ENCODE measurements around the gene POLH. TPM values are rescaled to one million over a fixed set of nuclear protein-coding genes. Genes with fewer than 3 reads are reported as not detected.

Gene POLH
- total and polyA plus RNA-seq, 2 donors (not counting 3 experiments of a cell fraction or from before 2014, with no cell fraction given), result 9.3 to 36.6 TPM

DNA sequence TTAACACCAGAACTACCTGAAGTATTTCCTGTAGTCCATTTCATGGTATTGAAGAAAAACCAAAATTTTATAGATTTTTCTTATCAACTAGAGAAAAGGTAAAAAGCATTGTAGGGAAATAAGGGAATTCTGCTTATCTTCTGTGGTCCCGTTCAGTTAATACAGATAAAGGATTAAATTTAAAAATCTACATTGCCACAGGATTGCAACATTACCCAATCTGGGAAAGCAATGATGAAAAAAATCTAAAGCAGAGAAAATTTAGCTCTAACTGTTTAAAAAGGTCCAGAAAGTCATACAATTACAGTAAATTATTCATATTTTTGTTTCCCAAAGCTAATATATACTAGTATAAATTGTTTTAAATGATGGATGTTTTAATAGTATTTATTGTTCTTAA is 18.0 kb downstream of the POLH start:
- ChIA-PET CTCF (no interaction called here), POLR2A (no interaction called here)
- Histone ChIP-seq H3K9me3 (replicated peaks; ENCODE audit: control insufficient read depth, insufficient read depth, low read length) (no peaks in the 10 kb centered on the region), H3K4me3 (replicated peaks in 1 of 3; ENCODE audit: insufficient read depth in 1 of 3, low read depth in 1 of 3, low read length in 3 of 3) (no peak overlapping the region), H3K9me1 (replicated peaks; ENCODE audit: control insufficient read depth, extremely low read depth, insufficient read depth, low read length) (peaks cover 2% of the 10 kb centered on the region), H3K27ac (ENCODE audit: insufficient read depth, low read depth, low read length) (no peak overlapping the region), H3K4me2 (ENCODE audit: insufficient read depth, low read length) (no peak overlapping the region), H3K27me3 (ENCODE audit: control insufficient read depth in 2 of 2, insufficient read depth in 2 of 2, low read length in 2 of 2) (no peaks in the 10 kb centered on the region), H4K20me1 (replicated peaks; ENCODE audit: control insufficient read depth, extremely low read depth, insufficient read depth, low read length) (no peaks in the 10 kb centered on the region), H3K36me3 (ENCODE audit: control insufficient read depth in 2 of 2, extremely low read depth in 1 of 2, insufficient read depth in 2 of 2, low read length in 2 of 2) (peaks cover 0 to 16% of the 10 kb centered on the region in 2 experiments), H2AFZ (ENCODE audit: low read depth, low read length) (no peak overlapping the region), H3K79me2 (ENCODE audit: control insufficient read depth, insufficient read depth, low read length) (peaks cover 8% of the 10 kb centered on the region), H3K4me1 (ENCODE audit: control insufficient read depth, extremely low read depth, insufficient read depth, low read length) (no peaks in the 10 kb centered on the region), H3K9ac (replicated peaks; ENCODE audit: extremely low read depth, insufficient read depth, low read length) (no peak overlapping the region)
- FAIRE-seq, result no peak
- DNase-seq (ENCODE audit: low read depth, low spot score), result no peak
- dilution Hi-C loops (cut with MboI; ENCODE audit: extremely low pct_ligation_motif_present, low sequenced_read_pairs), result no loop called here
- no TSS peak for BruUV-seq (replicated peaks)
- TF ChIP-seq POLR2AphosphoS5 (IDR thresholded peaks at IDR 0.05; ENCODE audit: insufficient read depth, low read depth, low read length) (no peak), MAX (IDR thresholded peaks at IDR 0.05; ENCODE audit: insufficient read depth, insufficient read length) (no peak), EZH2 (IDR thresholded peaks at IDR 0.05; ENCODE audit: borderline replicate concordance, low read depth, low read length, severe bottlenecking) (no peak)
- intact Hi-C loops (cut with micrococcal nuclease), result no loop called here

DNA sequence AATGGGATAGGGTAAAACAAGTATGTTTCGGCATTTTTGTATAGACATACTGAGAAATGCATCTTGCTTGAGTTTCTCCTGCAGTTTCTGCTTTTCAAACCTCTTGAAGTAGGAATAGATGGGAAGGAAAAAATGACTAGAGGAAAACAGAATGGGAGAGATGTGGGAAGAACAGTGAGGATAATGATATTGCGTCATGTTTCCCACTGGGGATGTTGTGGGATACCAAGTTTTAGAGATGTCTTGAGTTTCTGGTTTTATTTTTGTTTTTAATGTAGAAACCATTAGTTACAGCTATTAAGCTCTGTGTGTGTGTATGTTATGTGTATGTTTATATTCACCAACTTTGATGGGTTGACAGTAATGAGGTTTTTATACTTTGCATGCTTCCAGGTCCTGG is 24.6 kb downstream of the POLH start:
- BruUV-seq (replicated peaks), result no TSS peak
- peaks cover 2% of the 10 kb centered on the region for H3K4me1 ChIP-seq (ENCODE audit: control insufficient read depth, extremely low read depth, insufficient read depth, low read length)
- H3K4me2 ChIP-seq (ENCODE audit: insufficient read depth, low read length), result no peak overlapping the region
- intact Hi-C loops (cut with micrococcal nuclease) (no loop called here), dilution Hi-C loops (cut with MboI; ENCODE audit: extremely low pct_ligation_motif_present, low sequenced_read_pairs) (no loop called here)
- CTCF ChIA-PET, result interaction anchor here (1.4 kb wide), 1 partner anchor 8 kb away, joined by 5 read pairs; no protein-coding TSS in a partner anchor
- POLR2A ChIA-PET, result interaction anchor here (0.6 kb wide), 1 partner anchor 10 kb away, joined by 4 read pairs; no protein-coding TSS in a partner anchor
- H3K9me3 ChIP-seq (replicated peaks; ENCODE audit: control insufficient read depth, insufficient read depth, low read length), result no peaks in the 10 kb centered on the region
- H3K36me3 ChIP-seq (ENCODE audit: control insufficient read depth in 2 of 2, extremely low read depth in 1 of 2, insufficient read depth in 2 of 2, low read length in 2 of 2), result peaks cover 2 to 9% of the 10 kb centered on the region in 2 experiments
- H2AFZ ChIP-seq (ENCODE audit: low read depth, low read length), result no peak overlapping the region
- H3K27ac ChIP-seq (ENCODE audit: insufficient read depth, low read depth, low read length), result no peak overlapping the region
- H3K9me1 ChIP-seq (replicated peaks; ENCODE audit: control insufficient read depth, extremely low read depth, insufficient read depth, low read length), result peaks cover 2% of the 10 kb centered on the region
- no peak overlapping the region for H3K4me3 ChIP-seq (replicated peaks in 1 of 3; ENCODE audit: insufficient read depth in 1 of 3, low read depth in 1 of 3, low read length in 3 of 3)
- H3K79me2 ChIP-seq (ENCODE audit: control insufficient read depth, insufficient read depth, low read length), result no peaks in the 10 kb centered on the region
- H4K20me1 ChIP-seq (replicated peaks; ENCODE audit: control insufficient read depth, extremely low read depth, insufficient read depth, low read length), result no peaks in the 10 kb centered on the region
- FAIRE-seq, result no peak
- H3K27me3 ChIP-seq (ENCODE audit: control insufficient read depth in 2 of 2, insufficient read depth in 2 of 2, low read length in 2 of 2), result no peaks in the 10 kb centered on the region
- no peak for DNase-seq (ENCODE audit: low read depth, low spot score)
- no peak overlapping the region for H3K9ac ChIP-seq (replicated peaks; ENCODE audit: extremely low read depth, insufficient read depth, low read length)
- TF ChIP-seq POLR2AphosphoS5 (IDR thresholded peaks at IDR 0.05; ENCODE audit: insufficient read depth, low read depth, low read length) (no peak), MYC (IDR thresholded peaks at IDR 0.05; ENCODE audit: low read depth, low read length) (no peak), FOS (IDR thresholded peaks at IDR 0.05; ENCODE audit: borderline replicate concordance, insufficient read depth, low read length) (no peak), MAX (IDR thresholded peaks at IDR 0.05; ENCODE audit: insufficient read depth, insufficient read length) (no peak), POLR2A (IDR thresholded peaks at IDR 0.05; ENCODE audit: low read depth, low read length) (no peak), CTCF (IDR thresholded peaks at IDR 0.05; ENCODE audit: extremely low read depth in 1 of 2, insufficient read depth in 1 of 2, low read depth in 1 of 2, low read length in 2 of 2) (no peak), EZH2 (IDR thresholded peaks at IDR 0.05; ENCODE audit: borderline replicate concordance, low read depth, low read length, severe bottlenecking) (no peak)
